Lower leg skin (tissue), 4 donors: ENCODE data around the gene FGF12. TPM values are rescaled to one million over a fixed set of nuclear protein-coding genes. Genes with fewer than 3 reads are reported as not detected.

Experiments used
- DNase-seq, 2 donors: peaks; one replicate each; pipeline ENCODE4 v3.0.0-alpha.2; 2019; ENCODE audit warnings: low spot score in 2 of 2
- H3K4me3 ChIP-seq: fragments of 200-600 bp; sonication (generic); 2 replicates; pipeline ENCODE4 v1.5.1; 2017; ENCODE audit warnings: mild to moderate bottlenecking, low read depth; ENCODE audit not compliant: poor library complexity, severe bottlenecking
- CTCF ChIP-seq, 3 donors: fragments of 450-650 bp; IDR thresholded peaks; one replicate each; pipeline ENCODE4 v1.5.1; 2016; ENCODE audit warnings: antibody characterized with exemption in 3 of 3, mild to moderate bottlenecking in 3 of 3, moderate library complexity in 2 of 3
- POLR2A ChIP-seq, 2 donors: fragments of 450-650 bp; IDR thresholded peaks; one replicate each; pipeline ENCODE4 v1.6.1; 2016 to 2017; ENCODE audit warnings: antibody characterized with exemption in 2 of 2, mild to moderate bottlenecking in 1 of 2, moderate library complexity in 1 of 2
- WGBS, 2 donors: methylation state at CpG; one replicate each; pipeline ENCODE4 v1.1.5; 2018; 5-methylcytosine and 5-hydroxymethylcytosine counted together
- intact Hi-C: fragments of 100-400 bp; cut with DNase I; formaldehyde crosslinking; loops from one replicate; pipeline ENCODE4 v1.15.0; 2023; ENCODE audit warnings: low total_unique reads
- total RNA-seq, 4 donors: library from RNA; depleted of rRNA; stranded (reverse); fragments of >200 nt; gene quantifications; one replicate each; pipeline ENCODE4 v1.1.0, GENCODE V29; 2016

The FGF12 gene
- total RNA-seq, 4 donors from 2014 or later = 0.05 to 0.45 (median 0.19) TPM; not detected in 1

GRCh38 chr3:192684151-192684550 lies 43.2 kb downstream of the FGF12 start:
- no peak for TF ChIP-seq POLR2A (IDR thresholded peaks at IDR 0.05)
- TF ChIP-seq CTCF (IDR thresholded peaks at IDR 0.05) = no peak
- DNase-seq = no peak
- H3K4me3 ChIP-seq = no peak overlapping the region
- intact Hi-C loops = no loop called here
- 69 to 70% methylated on average over 6 of the region's 6 CpGs for WGBS, 2 donors

- no peak for TF ChIP-seq POLR2A (IDR thresholded peaks at IDR 0.05)
- no peak for TF ChIP-seq CTCF (IDR thresholded peaks at IDR 0.05)
- intact Hi-C loops = no loop called here
- no peak overlapping the region for H3K4me3 ChIP-seq
- 71% methylated on average over 4 of the region's 4 CpGs for WGBS, 2 donors
- DNase-seq = no peak
Measured at GRCh38 chr3:192675958-192676649, 51.2 kb downstream of the FGF12 start.

- WGBS, 2 donors = 78 to 79% methylated on average over 6 of the region's 6 CpGs
- DNase-seq = no peak
- intact Hi-C loops = no loop called here
- H3K4me3 ChIP-seq = no peak overlapping the region
- TF ChIP-seq CTCF (IDR thresholded peaks at IDR 0.05) (no peak), POLR2A (IDR thresholded peaks at IDR 0.05) (no peak)
Measured at GRCh38 chr3:192655628-192656027, 71.7 kb downstream of the FGF12 start.

- no peak overlapping the region for H3K4me3 ChIP-seq
- no peak for TF ChIP-seq POLR2A (IDR thresholded peaks at IDR 0.05)
- 69 to 89% methylated on average over 1 of the region's 1 CpG for WGBS, 2 donors
- intact Hi-C loops = no loop called here
- DNase-seq = no peak
Measured at GRCh38 chr3:192655040-192655439, 72.3 kb downstream of the FGF12 start.

GRCh38 chr3:192653862-192654261 lies 73.5 kb downstream of the FGF12 start:
- TF ChIP-seq CTCF (IDR thresholded peaks at IDR 0.05) (no peak), POLR2A (IDR thresholded peaks at IDR 0.05) (no peak)
- 95% methylated on average over 1 of the region's 1 CpG for WGBS, 2 donors
- no peak for DNase-seq
- no peak overlapping the region for H3K4me3 ChIP-seq
- intact Hi-C loops = no loop called here

GRCh38 chr3:192652727-192653126 lies 74.6 kb downstream of the FGF12 start:
- DNase-seq = no peak
- intact Hi-C loops = no loop called here
- WGBS, 2 donors = 63 to 73% methylated on average over 3 of the region's 3 CpGs
- no peak overlapping the region for H3K4me3 ChIP-seq
- no peak for TF ChIP-seq POLR2A (IDR thresholded peaks at IDR 0.05)
- TF ChIP-seq CTCF (IDR thresholded peaks at IDR 0.05) = no peak
